ENCODE data around the gene FAM117B. TPM values are rescaled to one million over a fixed set of nuclear protein-coding genes. Genes with fewer than 3 reads are reported as not detected.

The FAM117B gene
- total and polyA plus RNA-seq, 12 donors: 0.49 to 3.9 (median 2.3) TPM

DNA sequence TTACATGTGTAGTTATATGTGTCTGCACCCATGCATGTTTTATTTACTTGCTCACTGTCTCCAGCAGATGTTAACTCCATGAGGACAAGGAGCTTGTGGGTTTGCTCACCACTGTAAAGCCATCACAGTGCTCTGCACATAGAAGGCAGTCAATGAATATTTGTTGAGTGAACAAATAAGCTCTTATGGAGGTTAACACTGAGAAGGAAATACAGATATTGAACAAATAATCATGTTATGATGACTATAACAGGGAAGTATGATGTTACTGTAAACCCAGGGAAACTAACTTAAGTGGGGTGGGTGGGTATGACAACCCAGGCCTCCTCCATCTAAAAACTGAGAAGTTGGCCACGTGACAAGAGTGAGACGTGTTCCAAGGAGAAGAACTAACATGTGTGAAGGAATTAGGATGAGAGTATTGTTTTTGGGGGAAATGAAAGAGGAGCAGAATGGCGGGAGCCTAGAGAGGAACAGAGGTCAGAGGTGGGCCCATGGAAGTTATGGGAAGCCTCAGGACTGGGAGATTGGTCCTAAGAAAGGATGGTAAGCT, 6.0 kb upstream of the FAM117B start:
- no peak overlapping the region for H3K27ac ChIP-seq
- WGBS, 2 donors: 82 to 83% methylated on average over 3 of the region's 3 CpGs
- no peaks in the 10 kb centered on the region for H3K9me3 ChIP-seq
- no peaks in the 10 kb centered on the region for H3K36me3 ChIP-seq
- ATAC-seq (no peak), DNase-seq (no peak)
- H3K27me3 ChIP-seq: no peaks in the 10 kb centered on the region
- intact Hi-C loops (cut with DNase I): loop anchor here in 1 of 10 donors (5.0 kb wide), 1 partner anchor 36 kb away; no protein-coding TSS in a partner anchor
- TF ChIP-seq, protein P1, sequence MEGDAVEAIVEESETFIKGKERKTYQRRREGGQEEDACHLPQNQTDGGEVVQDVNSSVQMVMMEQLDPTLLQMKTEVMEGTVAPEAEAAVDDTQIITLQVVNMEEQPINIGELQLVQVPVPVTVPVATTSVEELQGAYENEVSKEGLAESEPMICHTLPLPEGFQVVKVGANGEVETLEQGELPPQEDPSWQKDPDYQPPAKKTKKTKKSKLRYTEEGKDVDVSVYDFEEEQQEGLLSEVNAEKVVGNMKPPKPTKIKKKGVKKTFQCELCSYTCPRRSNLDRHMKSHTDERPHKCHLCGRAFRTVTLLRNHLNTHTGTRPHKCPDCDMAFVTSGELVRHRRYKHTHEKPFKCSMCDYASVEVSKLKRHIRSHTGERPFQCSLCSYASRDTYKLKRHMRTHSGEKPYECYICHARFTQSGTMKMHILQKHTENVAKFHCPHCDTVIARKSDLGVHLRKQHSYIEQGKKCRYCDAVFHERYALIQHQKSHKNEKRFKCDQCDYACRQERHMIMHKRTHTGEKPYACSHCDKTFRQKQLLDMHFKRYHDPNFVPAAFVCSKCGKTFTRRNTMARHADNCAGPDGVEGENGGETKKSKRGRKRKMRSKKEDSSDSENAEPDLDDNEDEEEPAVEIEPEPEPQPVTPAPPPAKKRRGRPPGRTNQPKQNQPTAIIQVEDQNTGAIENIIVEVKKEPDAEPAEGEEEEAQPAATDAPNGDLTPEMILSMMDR (IDR thresholded peaks at IDR 0.05): no peak
- H3K4me1 ChIP-seq: peaks cover 0 to 17% (median 9%) of the 10 kb centered on the region in 9 donors
- no peak overlapping the region for H3K4me3 ChIP-seq

DNA sequence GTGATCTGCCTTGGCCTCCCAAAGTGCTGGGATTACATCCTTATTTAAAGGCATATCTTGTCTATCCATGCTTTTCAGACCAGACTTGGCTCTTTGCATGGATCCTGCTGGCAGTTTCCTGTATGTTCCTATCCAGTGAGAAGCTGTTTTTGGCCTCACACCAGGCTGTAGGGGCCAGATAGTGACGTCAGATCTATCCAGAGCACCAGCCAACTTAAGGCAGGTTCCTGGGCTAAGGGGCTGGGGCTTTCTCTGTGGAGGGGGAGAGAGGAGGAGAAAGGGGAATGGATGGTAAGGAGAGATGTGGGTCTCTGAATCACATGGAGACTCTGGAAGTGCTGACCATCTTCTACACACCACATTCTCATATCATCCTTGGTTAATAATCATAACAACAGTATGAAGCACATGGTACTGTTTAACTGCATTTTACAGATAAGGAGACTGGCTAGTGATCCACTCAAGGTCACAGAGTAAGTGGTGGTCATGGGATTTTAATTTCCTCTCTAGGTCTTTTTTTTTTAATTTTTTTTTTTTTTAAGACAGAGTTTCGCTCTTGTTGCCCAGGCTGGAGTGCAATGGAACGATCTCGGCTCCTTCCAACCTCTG, 2.0 kb upstream of the FAM117B start:
- DNase-seq (peak; percentile 36 to 69), ATAC-seq (peak in 2 of 8 donors; percentile 19 to 26)
- H3K36me3 ChIP-seq: no peaks in the 10 kb centered on the region
- peak overlapping the region in 7 of 10 donors; percentile 2 to 94 (median 46) for H3K27ac ChIP-seq
- H3K27me3 ChIP-seq: no peaks in the 10 kb centered on the region
- TF ChIP-seq, protein P1 (IDR thresholded peaks at IDR 0.05): no peak
- intact Hi-C loops (cut with DNase I): loop anchor here in 3 of 10 donors (5.0 to 10.0 kb wide), 3 partner anchors 40 to 258 kb away; partner anchors contain the start of gene BMPR2 (in 1 of the 3)
- H3K4me1 ChIP-seq: peaks cover 3 to 33% (median 24%) of the 10 kb centered on the region in 9 donors
- H3K9me3 ChIP-seq: no peaks in the 10 kb centered on the region
- WGBS, 2 donors: 64 to 73% methylated on average over 4 of the region's 4 CpGs
- no peak overlapping the region for H3K4me3 ChIP-seq

DNA sequence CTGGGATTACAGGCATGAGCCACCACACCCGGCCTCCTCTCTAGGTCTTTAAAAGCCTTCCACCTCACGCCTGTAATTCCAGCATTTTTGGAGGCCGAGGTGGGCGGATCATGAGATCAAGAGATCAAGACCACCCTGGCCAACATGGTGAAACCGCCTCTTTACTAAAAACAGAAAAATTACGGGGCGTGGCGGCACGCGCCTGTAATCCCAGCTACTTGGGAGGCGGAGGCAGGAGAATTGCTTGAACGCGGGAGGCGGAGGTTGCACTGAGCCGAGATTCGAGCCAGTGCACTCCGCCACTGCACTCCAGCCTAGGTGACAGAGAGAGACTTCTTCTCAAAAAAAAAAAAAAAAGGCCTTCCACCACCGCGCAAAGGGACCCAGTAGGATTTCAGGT, 1.3 kb upstream of the FAM117B start:
- intact Hi-C loops (cut with DNase I): loop anchor here in 3 of 10 donors (5.0 to 10.0 kb wide), 3 partner anchors 41 to 259 kb away; partner anchors contain the start of gene BMPR2 (in 1 of the 3)
- no peak for DNase-seq
- peaks cover 3 to 30% (median 24%) of the 10 kb centered on the region in 9 donors for H3K4me1 ChIP-seq
- TF ChIP-seq, protein P1 (IDR thresholded peaks at IDR 0.05): no peak
- H3K4me3 ChIP-seq: no peak overlapping the region
- H3K27me3 ChIP-seq: no peaks in the 10 kb centered on the region
- 97 to 98% methylated on average over 19 of the region's 19 CpGs for WGBS, 2 donors
- peak overlapping the region in 4 of 10 donors; percentile 90 to 94 (median 92) for H3K27ac ChIP-seq
- no peak for ATAC-seq
- no peaks in the 10 kb centered on the region for H3K36me3 ChIP-seq
- no peaks in the 10 kb centered on the region for H3K9me3 ChIP-seq

DNA sequence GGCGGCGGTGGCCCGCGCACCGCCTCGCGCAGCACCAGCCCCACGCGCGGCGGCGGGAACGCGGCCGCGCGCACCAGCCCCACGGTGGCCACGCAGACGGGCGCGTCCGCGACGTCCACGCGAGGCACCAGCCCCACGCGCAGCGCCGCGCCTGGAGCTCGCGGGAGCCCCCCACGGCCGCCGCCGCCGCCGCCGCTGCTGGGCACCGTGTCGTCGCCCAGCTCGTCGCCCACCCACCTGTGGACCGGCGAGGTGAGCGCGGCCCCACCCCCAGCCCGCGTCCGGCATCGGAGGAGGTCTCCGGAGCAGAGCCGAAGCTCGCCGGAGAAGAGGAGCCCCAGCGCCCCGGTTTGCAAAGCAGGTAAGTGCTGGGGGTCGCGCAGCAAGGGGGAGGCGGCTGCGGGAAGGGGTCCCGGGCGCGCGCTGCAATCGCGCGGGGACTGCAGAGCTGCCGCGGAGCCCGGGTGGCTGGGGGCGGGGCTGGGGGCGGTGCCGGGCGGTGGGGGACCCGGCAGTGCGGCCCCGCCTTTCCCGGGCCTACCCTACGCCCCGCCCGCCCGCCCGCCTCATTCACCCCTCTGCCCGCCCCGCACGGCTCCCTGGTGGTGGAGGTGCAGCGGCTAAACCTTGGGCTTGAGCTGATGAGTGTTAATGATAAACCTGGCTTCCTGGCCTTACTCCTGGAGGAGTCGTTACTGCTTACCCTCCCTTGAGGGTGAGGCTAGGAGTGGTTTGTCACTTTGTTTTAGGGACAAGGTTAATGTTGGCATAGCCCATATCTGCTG, 851 bp downstream of the FAM117B start:
- Histone ChIP-seq H3K27me3 (no peaks in the 10 kb centered on the region), H3K36me3 (no peaks in the 10 kb centered on the region), H3K4me1 (peaks cover 3 to 30% (median 24%) of the 10 kb centered on the region in 9 donors), H3K27ac (peak overlapping the region; percentile 81 to 95 (median 90)), H3K4me3 (peak overlapping the region; percentile 85 to 99 (median 96)), H3K9me3 (no peaks in the 10 kb centered on the region)
- ATAC-seq (peak; percentile 44 to 84 (median 71)), DNase-seq (peak; percentile 74 to 81)
- intact Hi-C loops (cut with DNase I): loop anchor here in 2 of 10 donors (10.0 kb wide), 2 partner anchors 169 to 261 kb away; partner anchors contain the start of gene BMPR2 (in 1 of the 2)
- WGBS, 2 donors: 0% methylated on average over 59 to 92 of the region's 92 CpGs
- TF ChIP-seq, protein P1 (IDR thresholded peaks at IDR 0.05): peak in 4 of 9 donors; percentile 15 to 17 (median 16)

Measured in heart right ventricle (tissue), 16 donors.